ENCODE measurements around the gene ELOF1. TPM values are rescaled to one million over a fixed set of nuclear protein-coding genes. Genes with fewer than 3 reads are reported as not detected.

Gene ELOF1
- total RNA-seq, 1 donor from 2014 or later: 46.0 TPM

DNA sequence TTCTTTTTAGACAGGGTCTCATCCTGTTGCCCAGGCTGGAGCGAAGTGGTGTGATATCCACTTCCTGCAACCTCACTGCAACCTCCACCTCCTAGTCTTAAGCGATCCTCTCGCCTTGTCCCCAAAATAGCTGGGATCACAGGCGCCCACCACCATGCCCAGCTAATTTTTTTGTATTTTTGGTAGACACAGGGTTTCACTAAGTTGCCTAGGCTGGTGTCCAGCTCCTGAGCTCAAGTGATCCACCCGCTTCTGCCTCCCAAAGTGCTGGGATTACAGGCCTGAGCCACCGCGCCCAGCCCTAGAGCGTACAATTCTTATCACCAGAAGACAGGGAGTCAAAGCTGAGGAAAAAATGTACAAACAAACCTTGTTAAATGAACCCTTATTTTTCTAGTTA lies 4.5 kb upstream of the ELOF1 start:
- Mint-ChIP-seq H3K4me3 (no peak overlapping the region), H3K9me3 (no peaks in the 10 kb centered on the region), H3K27ac (no peak overlapping the region), H3K27me3 (ENCODE audit: low read depth) (no peaks in the 10 kb centered on the region), H3K4me1 (peaks cover 12% of the 10 kb centered on the region), H3K36me3 (peaks cover 2% of the 10 kb centered on the region)
- TF ChIP-seq, protein P1, sequence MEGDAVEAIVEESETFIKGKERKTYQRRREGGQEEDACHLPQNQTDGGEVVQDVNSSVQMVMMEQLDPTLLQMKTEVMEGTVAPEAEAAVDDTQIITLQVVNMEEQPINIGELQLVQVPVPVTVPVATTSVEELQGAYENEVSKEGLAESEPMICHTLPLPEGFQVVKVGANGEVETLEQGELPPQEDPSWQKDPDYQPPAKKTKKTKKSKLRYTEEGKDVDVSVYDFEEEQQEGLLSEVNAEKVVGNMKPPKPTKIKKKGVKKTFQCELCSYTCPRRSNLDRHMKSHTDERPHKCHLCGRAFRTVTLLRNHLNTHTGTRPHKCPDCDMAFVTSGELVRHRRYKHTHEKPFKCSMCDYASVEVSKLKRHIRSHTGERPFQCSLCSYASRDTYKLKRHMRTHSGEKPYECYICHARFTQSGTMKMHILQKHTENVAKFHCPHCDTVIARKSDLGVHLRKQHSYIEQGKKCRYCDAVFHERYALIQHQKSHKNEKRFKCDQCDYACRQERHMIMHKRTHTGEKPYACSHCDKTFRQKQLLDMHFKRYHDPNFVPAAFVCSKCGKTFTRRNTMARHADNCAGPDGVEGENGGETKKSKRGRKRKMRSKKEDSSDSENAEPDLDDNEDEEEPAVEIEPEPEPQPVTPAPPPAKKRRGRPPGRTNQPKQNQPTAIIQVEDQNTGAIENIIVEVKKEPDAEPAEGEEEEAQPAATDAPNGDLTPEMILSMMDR (IDR thresholded peaks at IDR 0.05; ENCODE audit: unreplicated experiment): no peak
- DNase-seq (ENCODE audit: low spot score in 2 of 2, unreplicated experiment in 2 of 2): no peak

DNA sequence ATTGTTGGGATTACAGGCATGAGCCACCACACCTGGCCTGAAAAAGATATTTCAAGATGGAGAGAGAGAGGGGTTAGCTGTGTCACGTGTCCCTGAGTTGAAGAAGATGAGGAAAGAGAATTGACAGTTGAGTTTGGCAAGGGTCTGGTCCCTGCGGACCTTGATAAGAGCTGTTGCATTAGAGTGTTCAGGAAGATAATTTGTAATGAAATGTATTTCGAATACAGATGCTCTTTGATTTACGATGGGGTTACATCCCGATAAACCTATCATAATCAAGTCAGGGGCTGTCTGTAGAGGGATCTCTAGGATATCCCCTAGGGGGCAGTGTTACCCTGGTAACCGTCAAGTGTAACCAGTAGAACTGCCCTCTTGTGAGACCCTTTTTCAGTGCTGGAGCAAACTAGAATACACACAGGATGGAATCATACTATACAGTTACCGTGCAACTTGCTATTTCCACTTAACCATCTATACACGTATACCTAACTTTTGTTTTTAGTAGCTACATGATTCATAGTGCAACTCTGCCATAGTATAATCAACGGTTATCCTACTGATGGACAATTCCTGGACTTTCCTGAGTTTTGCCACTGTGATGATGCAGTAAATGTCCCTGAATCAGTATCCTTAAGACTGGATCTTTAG lies 1.5 kb upstream of the ELOF1 start:
- Mint-ChIP-seq H3K4me3 (peak overlapping the region; percentile 59), H3K27ac (peak overlapping the region; percentile 59), H3K4me1 (peaks cover 24% of the 10 kb centered on the region), H3K27me3 (ENCODE audit: low read depth) (no peaks in the 10 kb centered on the region), H3K9me3 (no peaks in the 10 kb centered on the region), H3K36me3 (peaks cover 2% of the 10 kb centered on the region)
- no peak for DNase-seq (ENCODE audit: low spot score in 2 of 2, unreplicated experiment in 2 of 2)
- TF ChIP-seq, protein P1 (IDR thresholded peaks at IDR 0.05; ENCODE audit: unreplicated experiment): peak; percentile 57

DNA sequence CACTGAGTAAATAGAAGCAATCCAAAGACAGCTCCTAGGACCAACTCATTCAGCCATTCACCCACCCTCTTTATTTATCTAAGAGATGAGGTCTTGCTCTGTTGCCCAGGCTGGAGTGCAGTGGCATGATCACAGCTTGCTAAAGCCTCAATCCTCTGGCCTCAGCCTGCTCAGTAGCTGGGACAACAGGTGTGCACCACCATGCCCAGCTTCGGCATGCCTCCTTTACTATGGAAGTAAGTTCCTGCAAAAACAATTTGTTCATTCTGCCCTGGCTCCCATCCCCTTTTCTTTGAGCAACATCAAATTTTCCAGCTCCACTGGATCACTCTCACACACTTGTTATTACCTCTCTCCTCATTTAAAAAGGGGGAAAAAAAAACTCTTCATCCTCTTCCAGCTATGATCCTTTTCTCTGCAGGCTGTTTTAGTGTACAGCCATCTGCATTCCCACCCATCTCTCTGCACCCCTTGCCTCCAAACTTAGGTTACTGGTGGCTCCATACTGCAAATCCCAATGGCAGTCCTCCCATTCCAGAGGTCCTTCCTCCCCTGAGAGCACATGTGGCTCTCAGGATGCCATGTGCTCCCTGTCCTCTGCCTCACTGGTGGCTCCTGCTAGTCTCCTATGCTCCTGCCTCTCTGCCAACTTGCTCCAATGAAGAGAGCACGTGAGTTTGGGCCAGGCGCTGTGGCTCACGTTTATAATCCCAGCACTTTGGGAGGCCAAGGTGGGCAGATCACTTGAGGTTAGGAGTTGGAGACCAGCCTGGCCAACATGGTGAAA lies 2.2 kb downstream of the ELOF1 start:
- DNase-seq (ENCODE audit: low spot score in 2 of 2, unreplicated experiment in 2 of 2): no peak
- Mint-ChIP-seq H3K9me3 (no peaks in the 10 kb centered on the region), H3K4me1 (peaks cover 24% of the 10 kb centered on the region), H3K27ac (no peak overlapping the region), H3K27me3 (ENCODE audit: low read depth) (no peaks in the 10 kb centered on the region), H3K36me3 (peaks cover 11% of the 10 kb centered on the region), H3K4me3 (peak overlapping the region; percentile 93)
- TF ChIP-seq, protein P1 (IDR thresholded peaks at IDR 0.05; ENCODE audit: unreplicated experiment): no peak

DNA sequence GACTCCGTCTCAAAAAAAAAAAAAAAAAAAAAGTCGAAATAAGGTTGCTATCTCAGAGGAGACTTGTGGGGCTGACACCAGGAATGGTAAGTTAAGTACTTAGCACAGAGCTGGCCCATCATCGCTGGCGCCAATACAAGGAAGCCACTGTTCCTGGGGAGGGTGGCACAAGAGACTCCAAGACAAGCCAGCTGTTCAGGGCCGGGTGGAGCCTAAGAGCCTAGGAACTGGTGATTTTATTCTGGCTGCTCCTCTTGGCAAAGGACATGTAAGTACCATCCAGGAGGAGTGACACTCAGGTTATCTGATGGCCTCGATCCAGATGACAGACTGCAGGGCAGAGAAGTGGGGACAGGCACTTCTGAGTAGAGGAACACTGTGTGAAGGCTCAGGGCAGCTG lies 3.8 kb downstream of the ELOF1 start:
- TF ChIP-seq, protein P1 (IDR thresholded peaks at IDR 0.05; ENCODE audit: unreplicated experiment): no peak
- H3K36me3 Mint-ChIP-seq: peaks cover 11% of the 10 kb centered on the region
- no peaks in the 10 kb centered on the region for H3K9me3 Mint-ChIP-seq
- no peak overlapping the region for H3K27ac Mint-ChIP-seq
- H3K4me1 Mint-ChIP-seq: peaks cover 19% of the 10 kb centered on the region
- no peaks in the 10 kb centered on the region for H3K27me3 Mint-ChIP-seq (ENCODE audit: low read depth)
- no peak for DNase-seq (ENCODE audit: low spot score in 2 of 2, unreplicated experiment in 2 of 2)
- no peak overlapping the region for H3K4me3 Mint-ChIP-seq

DNA sequence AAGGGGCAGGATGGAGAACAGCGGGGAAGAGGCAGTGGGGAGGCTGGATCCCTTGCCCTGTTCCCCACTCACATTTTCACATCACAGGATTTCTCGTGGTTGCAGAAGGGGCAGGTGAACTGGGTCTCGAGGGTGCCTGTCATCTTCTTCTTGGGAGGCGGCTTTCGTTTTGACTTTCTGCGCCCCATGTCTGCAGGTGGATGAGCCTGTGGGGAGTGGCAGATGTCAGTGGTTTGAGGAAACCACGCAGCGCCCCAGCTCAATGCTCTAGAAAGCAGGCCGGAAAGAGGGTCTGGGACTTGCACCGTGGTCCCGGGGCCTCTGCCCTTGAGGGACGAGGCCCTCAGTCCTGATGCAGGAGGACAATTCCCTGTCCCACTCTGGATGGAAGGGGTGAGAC lies 4.9 kb downstream of the ELOF1 start:
- Mint-ChIP-seq H3K27me3 (ENCODE audit: low read depth) (no peaks in the 10 kb centered on the region), H3K4me1 (peaks cover 14% of the 10 kb centered on the region), H3K4me3 (no peak overlapping the region), H3K27ac (no peak overlapping the region), H3K36me3 (peaks cover 11% of the 10 kb centered on the region), H3K9me3 (no peaks in the 10 kb centered on the region)
- TF ChIP-seq, protein P1 (IDR thresholded peaks at IDR 0.05; ENCODE audit: unreplicated experiment): no peak
- DNase-seq (ENCODE audit: low spot score in 2 of 2, unreplicated experiment in 2 of 2): no peak

All from mesothelial cell of epicardium (in vitro differentiated cells).